Stimulated activated CD8-positive, alpha-beta memory T cell treated with anti-CD3 and anti-CD28 coated beads, Interleukin-2, amount 100 ng/mL, for 1 hour (primary cell): ENCODE measurements around the gene TCF7L2.

Source experiments
- DNase-seq, 2 donors: peaks; one replicate each; pipeline ENCODE4 v3.0.0-alpha.2; 2020; ENCODE audit warnings: low read depth in 2 of 2

Gene TCF7L2

GRCh38 chr10:112948196-112948595 lies 1.9 kb upstream of the TCF7L2 start:
- no peak for DNase-seq

GRCh38 chr10:112949143-112949823 lies 764 bp upstream of the TCF7L2 start:
- DNase-seq, result no peak

DNA sequence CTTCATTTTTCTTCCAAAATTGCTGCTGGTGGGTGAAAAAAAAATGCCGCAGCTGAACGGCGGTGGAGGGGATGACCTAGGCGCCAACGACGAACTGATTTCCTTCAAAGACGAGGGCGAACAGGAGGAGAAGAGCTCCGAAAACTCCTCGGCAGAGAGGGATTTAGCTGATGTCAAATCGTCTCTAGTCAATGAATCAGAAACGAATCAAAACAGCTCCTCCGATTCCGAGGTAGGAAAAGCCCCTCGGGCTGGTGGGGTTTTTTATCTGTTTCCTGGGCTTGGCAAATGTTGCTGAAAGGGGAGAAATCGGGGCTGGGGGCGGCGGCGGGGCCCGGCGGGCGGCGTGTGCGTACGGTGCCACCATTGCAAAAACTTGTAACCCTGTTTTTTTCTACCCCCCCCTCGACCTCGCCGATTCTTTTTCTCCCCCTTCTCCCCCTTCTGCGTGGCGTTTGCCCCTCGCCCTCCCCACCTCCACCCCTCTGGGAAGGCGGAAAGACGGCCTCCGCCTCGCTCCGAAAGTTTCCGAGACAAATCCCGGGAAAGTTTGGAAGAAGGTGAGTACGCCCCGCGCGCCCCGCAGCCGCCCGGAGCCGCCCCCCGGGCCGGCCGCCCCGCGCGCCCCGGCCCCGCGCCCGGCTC lies 789 bp downstream of the TCF7L2 start:
- DNase-seq, result no peak

DNA sequence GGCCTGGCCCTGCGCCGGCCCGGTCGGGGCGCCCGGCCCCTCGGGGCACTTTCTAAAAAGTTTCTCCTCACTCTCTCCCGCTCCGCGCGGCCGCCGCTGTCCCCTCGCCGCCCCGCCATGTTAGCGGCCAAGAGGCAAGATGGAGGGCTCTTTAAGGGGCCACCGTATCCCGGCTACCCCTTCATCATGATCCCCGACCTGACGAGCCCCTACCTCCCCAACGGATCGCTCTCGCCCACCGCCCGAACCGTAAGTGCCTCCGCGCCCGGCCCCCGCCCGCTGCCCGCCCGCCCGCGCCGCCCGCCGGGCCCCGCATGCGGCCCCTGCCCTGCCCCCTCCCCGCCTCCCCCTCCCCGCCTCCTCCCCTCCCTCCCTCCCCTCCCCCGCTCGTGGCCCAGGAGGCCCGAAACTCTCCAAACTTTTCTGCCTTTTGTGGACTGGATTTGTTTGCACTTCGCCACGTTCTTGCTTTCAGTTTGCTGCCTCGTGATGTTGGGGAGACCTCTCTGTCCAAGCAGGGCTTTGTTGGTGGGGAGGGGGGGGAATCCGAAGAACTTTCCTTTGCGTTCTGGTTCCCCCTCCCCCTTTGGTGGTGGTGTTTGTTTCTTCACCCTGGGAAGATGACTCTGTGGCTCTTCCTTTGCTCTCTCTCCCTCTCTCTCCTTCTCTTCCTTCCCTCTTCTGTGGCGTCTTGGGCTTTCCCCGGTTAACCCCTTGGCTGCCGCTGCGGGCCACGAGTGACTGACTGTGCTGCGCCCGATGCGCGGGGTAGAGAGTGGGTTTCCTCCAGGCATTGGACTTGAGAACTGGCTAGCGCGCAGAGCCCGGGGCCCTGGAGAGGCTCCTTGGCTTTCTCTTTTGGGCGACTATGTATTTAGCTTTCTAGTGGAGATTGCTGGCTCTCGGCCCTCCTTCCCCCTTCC lies 1.6 kb downstream of the TCF7L2 start:
- DNase-seq, result no peak

- no peak for DNase-seq
These were observed 2.5 kb downstream of the TCF7L2 start for GRCh38 chr10:112952282-112953173.

GRCh38 chr10:112953174-112954159 lies 3.4 kb downstream of the TCF7L2 start:
- DNase-seq, result no peak

DNA sequence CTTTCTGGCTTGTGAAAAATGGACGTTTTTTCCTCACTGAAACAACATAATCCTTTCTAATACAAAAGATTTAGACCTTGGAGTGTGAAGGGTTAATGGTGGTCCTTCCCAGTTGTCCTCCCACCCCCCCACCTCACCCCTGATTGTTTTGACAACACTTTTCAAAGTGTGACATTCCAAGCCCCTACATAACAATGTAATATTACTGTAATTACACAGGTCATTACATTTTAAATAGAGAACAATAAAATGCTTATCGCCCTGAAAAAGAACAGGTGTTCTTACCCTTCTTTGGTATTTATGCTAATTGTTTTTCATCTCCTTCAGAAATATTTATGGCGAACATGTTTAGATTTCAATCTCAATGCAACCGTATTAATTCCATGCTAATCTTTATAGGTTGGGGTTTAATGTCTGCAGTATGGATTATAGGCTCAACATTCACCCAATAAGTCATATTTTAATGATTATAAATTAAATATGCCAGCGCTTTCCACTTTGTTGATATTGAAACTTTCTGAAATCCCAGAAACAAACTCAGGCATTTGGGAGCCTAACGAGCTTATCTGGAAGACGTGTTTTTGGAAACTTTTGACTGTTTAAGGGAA lies 5.0 kb downstream of the TCF7L2 start:
- no peak for DNase-seq

- no peak for DNase-seq
These were observed 5.8 kb downstream of the TCF7L2 start for GRCh38 chr10:112955582-112956421.

- no peak for DNase-seq
These were observed 6.7 kb downstream of the TCF7L2 start for GRCh38 chr10:112956631-112957350.

GRCh38 chr10:112957640-112958092 lies 7.6 kb downstream of the TCF7L2 start:
- DNase-seq, result no peak

DNA sequence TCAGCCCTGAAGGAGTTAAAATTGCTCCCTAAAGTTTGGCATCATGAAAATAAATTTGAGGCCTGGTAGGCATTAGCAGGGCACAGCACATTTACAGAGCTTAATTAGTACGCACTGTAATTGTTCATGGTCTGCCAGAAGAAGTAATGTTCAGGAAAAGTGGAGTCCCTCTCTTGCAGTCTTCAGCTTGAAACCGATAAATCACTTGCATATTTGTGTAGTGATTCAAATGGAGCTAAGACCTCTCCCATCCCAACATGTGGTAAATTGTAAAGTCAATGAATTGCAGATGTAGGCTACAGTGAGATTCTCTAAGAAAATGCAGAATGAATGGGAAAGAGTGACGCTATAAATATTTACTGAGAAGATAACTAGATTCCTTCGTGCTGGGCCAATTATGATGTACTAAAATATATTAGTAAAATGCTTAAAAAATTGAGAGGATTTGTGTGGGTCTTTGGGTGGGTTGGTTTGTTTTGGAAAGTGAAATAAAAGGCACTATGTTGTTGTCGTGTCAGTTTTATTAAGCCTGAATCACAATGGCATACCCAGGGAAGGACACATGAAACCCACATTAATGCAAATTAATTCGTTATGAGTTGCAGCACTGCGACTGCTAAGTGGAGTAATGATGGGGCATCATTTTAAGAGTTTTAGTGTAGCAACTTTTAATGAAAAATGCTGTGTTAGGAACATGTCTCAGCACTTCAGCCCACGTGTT lies 8.4 kb downstream of the TCF7L2 start:
- DNase-seq, result no peak

DNA sequence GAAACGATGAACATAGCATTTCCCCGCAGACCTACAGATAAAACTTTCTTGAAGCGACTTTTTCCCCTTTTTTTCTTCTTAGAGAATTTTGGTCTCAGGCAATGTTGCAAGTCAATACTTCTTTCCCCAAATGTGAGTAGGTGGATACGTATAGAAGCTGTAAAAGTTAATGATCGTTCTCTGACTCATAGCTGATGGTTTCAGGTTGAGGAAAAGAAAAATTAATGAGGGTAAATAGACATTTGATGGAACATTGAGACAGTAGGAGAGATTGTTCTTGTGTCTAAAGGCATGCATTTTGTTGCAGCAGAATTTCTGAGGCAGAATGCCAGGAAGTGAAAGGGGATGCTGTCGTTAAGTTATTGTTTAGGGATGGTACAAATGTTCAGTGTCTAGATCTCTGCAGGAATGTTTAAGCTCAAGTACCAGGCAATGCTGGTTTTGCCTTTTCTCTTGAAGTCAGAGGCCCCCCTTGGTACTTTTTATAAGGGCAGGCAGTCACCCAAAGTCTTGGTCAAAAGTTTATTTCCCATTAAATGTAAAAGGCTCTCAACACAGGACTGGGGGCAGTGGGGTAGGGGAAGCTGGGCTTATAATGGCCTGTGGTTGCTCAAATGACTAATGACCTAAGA lies 9.3 kb downstream of the TCF7L2 start:
- DNase-seq, result no peak

- no peak for DNase-seq
These were observed 10.2 kb downstream of the TCF7L2 start for GRCh38 chr10:112960151-112960681.

DNA sequence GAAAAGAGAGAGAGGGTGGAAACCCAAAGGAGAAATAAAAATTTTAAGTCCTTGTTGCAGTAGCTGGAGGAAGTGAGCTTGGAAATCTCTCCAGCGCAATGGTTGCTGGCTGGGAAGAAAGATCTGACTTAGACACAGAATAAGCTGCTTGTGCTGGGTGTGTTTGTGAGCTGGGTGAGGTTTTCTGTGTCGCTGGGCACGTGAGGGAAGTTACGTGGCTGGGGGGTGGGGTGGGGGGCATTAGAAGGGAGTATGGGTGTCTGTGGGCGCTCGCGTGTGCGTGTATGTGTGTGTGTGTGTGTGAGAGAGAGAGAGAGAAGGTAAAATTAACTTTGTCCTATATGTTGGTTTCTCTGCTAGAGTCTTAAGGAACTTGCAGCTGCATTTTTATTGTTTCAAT lies 11.6 kb downstream of the TCF7L2 start:
- DNase-seq, result no peak

DNA sequence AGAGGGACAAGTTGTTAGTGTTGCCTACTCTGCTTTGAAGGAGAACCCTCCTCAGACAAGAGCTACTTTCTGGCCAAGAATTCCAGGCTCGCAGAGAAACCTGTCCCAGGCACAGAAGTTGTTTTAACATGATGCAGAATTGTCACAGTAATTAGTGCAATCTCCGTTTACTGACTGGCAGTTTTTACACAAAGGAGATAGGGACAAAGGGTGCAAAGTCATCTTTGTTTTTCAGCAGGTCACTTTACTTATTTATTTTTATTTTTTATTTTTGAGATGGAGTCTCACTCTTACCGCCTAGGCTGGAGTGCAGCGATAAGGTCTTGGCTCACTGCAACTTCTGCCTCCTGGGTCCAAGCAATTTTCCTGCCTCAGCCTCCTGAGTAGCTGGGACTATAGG lies 12.3 kb downstream of the TCF7L2 start:
- DNase-seq, result no peak

DNA sequence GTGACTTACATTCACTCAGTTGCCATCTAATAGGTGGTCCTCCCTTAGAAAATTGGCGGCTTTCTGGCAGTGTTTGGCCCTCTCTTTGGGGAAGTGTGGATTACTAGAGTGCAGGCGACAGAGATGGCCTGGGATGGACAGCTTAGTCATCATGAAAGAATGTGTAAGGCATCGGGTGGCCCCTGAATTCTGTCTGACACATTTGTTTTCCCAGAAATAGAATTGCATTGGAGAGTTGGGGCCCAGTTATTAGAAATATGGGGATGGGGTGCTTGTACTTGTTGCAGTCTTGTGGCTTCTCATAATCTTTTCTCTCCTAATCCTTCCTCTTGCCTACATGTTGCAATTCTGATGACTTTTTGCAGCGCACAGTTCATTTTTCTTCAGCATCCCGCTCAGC lies 13.8 kb downstream of the TCF7L2 start:
- DNase-seq, result no peak

DNA sequence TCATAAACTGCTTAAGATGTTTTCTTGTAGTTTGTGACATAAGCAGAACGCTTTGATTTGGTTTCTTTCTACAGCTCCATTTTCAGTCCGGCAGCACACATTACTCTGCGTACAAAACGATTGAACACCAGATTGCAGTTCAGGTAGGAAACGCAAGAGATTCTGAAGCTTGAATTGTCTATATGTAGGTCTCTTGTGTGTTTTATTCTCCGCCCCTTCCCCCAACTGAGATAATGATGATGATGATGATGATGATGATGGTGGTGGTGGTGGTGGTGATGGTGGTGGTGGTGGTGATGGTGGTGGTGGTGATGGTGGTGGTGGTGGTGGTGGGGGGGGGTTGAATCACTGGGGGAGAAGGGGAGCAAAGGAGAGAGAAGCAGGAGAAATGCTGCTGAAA lies 14.4 kb downstream of the TCF7L2 start:
- DNase-seq, result no peak
